Measurements from ENCODE around the gene KCNG4.

KCNG4 gene

DNA sequence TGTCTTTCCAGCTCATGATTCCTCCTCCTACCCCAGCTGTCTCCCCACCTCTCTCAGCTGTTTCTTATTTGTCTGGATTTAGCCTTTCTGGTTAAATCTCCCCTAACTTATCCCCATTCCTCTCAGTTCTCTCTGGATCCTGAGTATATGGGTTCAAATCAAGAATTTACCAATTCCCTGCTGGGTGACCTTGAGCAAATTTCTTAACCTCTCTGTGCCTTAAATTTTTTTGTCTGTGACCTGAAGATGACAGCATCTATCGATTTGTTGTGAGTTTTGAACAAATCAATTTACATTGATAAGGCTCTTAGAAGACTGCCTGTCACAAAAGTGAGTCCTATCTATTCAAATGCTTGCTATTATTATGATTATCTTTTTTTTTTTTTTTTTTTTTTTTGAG, 2.0 kb upstream of the KCNG4 start:
- in situ Hi-C loops (cut with HindIII; ENCODE audit: low pct_ligation_motif_present, low pct_unique_long_range_greater_than_20kb, low sequenced_read_pairs), result no loop called here
- no peak for DNase-seq

DNA sequence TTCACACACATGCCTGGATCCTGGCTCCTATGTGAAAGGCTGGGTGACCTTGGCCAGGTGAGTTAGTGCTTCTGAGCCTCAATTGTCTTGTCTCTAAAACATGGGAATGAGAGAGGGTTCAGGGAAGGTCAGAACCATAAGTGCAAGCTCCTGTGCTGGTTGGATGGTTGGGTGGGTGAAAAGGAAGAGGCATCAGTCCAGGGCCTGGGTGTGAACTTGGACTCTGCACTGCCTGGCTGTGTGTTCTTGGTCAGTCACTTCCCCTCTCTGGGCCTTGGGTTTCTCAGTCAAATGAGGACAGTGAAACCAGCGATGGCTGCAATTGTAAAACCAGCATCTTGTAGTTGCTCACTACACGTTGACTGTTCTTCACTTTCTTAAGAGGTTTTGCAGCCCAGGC, 643 bp upstream of the KCNG4 start:
- in situ Hi-C loops (cut with HindIII; ENCODE audit: low pct_ligation_motif_present, low pct_unique_long_range_greater_than_20kb, low sequenced_read_pairs), result no loop called here

DNA sequence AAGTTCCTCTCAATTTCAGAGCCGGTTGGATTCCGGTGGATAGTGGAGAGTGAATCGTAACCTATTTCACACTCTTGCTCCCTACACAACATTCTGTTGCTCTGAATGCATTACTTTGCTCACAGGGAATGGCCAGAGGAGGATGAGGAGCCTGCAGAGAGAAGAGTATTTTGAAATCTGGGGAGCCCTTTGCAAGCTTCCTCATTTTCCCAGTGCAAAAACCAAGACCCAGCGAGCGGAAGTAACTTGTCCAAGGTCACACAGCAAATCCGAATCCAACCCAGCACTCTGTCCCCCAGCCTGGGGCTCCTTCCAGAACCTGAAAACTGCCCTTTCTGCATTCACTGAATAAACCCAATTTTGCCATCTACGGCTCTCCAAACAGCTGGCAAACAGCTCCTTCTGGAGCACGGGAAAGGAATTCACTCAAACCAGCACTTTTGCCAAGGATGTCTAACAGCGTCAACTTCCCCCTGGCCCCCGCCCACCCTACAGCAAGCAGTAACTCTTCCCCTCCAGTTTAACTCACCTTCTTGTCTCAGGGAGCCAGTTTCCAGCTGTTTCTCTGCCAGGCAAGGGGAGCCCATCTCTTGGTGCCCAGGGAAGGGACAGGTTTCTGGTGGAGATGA, 557 bp downstream of the KCNG4 start:
- no peak for DNase-seq
- in situ Hi-C loops (cut with HindIII; ENCODE audit: low pct_ligation_motif_present, low pct_unique_long_range_greater_than_20kb, low sequenced_read_pairs), result no loop called here

More for the DNA sequence above, 643 bp upstream of the KCNG4 start:
- DNase-seq, result no peak

GRCh38 chr16:84237994-84238750, 1.6 kb downstream of the KCNG4 start:
- in situ Hi-C loops (cut with HindIII; ENCODE audit: low pct_ligation_motif_present, low pct_unique_long_range_greater_than_20kb, low sequenced_read_pairs), result no loop called here
- no peak for DNase-seq

DNA sequence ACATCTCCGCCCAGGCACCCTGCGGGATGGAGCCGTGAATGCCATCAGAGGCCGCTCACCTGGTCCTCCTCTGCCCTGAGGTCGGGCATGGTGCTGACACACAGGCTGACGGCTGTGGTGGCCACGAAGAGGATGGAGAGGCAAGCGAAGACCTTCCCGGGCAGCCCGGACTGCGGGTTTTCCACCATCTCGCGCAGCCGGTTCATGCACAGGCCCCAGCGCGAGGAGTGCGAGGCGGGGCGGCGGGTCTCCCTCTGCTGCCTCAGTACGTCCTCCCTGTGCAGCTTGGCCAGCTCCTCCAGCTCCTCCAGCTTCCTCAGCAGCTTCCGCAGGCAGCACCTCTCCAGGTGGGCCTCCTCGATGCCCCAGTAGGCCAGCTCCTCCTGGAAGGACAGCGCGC, 3.1 kb downstream of the KCNG4 start:
- DNase-seq, result no peak
- in situ Hi-C loops (cut with HindIII; ENCODE audit: low pct_ligation_motif_present, low pct_unique_long_range_greater_than_20kb, low sequenced_read_pairs), result no loop called here

DNA sequence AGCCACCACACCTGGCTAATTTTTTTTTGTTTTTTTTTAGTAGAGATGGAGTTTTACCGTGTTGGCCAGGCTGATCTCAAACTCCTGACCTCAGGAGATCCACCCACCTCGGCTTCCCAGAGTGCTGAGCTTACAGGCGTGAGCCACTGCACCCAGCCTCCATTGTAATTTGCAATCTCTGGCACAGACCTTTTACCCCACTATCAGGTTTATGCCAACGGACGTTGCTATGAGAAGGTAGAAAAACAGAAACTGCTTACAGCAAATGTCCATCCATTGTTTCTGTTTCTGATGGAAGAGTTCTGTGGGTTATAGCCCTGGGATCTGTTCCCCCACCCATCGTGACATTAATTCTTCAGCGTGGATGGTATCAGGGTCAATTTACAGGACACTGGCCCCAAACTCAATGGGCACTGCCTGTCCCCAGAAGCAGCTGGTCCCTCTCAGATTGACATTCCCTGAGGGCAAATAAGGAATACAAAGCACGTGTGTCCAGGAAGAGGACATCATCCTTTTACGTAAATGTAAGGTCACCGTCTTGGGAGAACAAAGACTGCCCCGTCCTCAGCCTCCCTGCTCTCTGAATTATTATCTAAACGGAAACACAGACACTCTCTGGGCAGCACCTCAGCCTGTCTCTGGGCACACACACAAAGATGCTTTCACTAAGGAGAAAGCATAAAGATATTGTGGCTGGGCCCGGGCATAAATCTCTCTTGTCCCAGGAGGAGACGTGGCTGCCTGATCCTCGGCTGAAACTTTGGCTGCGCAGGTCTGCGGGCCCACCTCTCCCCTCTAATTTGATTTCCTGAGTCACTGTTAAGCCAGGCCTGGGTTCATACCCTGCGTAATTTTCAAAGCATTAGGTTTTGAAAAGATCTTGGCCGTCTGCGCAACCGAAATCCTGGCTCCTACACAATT, 5.2 kb downstream of the KCNG4 start:
- in situ Hi-C loops (cut with HindIII; ENCODE audit: low pct_ligation_motif_present, low pct_unique_long_range_greater_than_20kb, low sequenced_read_pairs), result no loop called here
- DNase-seq, result no peak

DNA sequence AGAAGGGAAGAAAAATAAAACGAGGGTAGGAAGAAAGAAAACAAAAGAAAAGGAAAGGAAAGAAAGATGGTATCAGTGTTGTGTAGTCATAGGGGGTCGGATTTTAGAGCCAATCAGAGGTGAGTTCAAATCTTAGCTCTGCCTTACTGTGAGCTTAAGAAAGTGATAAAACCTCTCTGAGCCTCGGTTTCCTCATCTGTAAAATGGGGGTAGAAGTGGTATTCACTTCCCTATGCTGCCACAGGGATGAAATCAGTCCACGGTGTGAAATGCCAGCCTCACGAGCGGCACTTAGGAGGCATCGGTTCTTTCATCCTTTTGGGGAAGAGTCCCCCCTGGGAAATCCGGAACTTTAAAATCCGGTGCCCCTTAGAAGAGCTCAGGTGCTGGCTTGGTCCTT, 6.1 kb downstream of the KCNG4 start:
- in situ Hi-C loops (cut with HindIII; ENCODE audit: low pct_ligation_motif_present, low pct_unique_long_range_greater_than_20kb, low sequenced_read_pairs), result no loop called here
- no peak for DNase-seq

GRCh38 chr16:84232969-84233368, 6.8 kb downstream of the KCNG4 start:
- in situ Hi-C loops (cut with HindIII; ENCODE audit: low pct_ligation_motif_present, low pct_unique_long_range_greater_than_20kb, low sequenced_read_pairs), result no loop called here
- no peak for DNase-seq

DNA sequence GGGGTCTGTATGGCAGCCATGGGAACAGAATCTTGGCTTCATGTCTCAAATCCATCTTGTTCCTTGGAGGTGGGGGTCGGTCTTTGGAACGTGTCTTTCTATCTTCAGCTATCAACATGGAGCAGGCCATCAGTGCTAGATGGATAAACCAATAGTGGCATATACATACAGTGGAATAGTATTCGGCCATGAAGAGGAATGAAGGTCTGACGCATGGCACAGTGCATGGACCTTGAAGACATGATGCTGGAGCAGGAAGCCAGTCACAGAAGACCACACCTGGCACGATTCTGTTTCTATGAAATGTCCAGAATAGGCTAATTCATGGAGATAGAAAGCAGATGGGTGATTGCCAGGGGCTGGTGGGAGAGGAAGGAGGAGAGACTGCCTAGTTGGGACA, 7.8 kb downstream of the KCNG4 start:
- in situ Hi-C loops (cut with HindIII; ENCODE audit: low pct_ligation_motif_present, low pct_unique_long_range_greater_than_20kb, low sequenced_read_pairs), result no loop called here
- no peak for DNase-seq

DNA sequence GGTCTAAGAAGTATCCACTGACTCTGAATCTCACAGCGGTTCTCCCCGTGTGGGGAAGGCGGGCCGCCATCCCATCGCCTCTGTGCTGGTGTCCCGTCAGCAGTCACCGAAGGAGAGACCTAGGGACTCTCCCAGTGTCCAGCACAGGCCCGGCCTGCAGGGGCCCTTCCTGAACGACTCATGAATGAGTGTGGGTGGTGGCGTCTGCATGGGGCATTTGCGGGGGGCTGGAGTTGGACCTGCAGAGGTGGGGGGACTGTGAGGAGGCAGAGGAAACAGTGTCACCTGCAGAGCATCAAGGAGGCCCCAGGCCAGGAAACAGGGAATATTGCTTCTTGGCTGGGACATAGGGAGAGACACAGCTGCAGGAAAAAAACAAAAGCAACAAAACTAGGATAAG, 10.3 kb downstream of the KCNG4 start:
- in situ Hi-C loops (cut with HindIII; ENCODE audit: low pct_ligation_motif_present, low pct_unique_long_range_greater_than_20kb, low sequenced_read_pairs), result no loop called here

DNA sequence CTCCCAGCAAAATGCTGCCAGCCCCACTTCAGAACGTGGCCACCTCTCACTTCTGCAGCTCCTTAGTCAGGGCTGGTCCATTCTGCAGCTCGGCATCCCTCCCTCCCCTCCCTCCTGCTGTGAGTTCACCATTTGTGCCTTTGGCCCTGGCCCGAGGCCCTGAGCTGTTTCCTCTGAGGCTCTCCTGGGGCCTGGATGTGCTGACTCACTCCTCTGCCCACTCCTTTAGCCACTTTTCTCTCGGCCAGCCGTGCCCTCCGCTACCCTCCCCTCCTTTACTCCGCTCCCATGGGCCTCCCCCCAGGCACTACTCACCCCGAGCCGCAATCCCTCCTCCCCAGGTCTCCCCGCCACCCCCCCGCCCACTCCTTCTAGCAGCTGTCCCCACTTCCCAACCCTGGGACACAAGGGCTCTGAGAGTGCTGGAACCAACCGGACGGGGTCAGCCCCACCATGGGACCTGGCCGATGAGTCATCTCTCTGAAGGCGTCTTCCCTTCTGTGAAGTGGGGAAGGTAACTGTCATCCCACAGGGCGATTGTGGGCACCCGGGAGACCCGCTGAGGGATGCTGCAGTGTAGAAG, 11.5 kb downstream of the KCNG4 start:
- peak; percentile 97 for DNase-seq
- in situ Hi-C loops (cut with HindIII; ENCODE audit: low pct_ligation_motif_present, low pct_unique_long_range_greater_than_20kb, low sequenced_read_pairs), result no loop called here

More for the DNA sequence above, 10.3 kb downstream of the KCNG4 start:
- DNase-seq, result no peak

DNA sequence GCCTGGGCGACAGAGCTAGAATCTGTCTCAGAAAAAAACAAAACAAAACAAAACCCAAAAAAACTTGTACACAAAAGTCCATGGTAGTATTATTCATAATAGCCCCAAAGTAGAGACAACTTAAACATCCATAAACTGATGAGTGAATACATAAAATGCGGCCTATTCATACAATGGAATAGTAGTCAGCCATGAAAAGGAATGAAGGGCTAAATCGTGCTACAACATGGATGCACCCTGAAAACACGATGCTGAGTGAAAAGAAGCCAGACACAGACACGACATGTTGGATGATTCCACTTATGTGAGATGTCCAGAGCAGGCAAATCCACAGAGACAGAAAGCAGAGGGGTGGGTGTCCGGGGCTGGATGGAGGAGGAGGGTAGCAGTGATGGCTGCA, 12.3 kb downstream of the KCNG4 start:
- DNase-seq, result no peak
- in situ Hi-C loops (cut with HindIII; ENCODE audit: low pct_ligation_motif_present, low pct_unique_long_range_greater_than_20kb, low sequenced_read_pairs), result no loop called here

GRCh38 chr16:84226026-84226425, 13.8 kb downstream of the KCNG4 start:
- no peak for DNase-seq
- in situ Hi-C loops (cut with HindIII; ENCODE audit: low pct_ligation_motif_present, low pct_unique_long_range_greater_than_20kb, low sequenced_read_pairs), result no loop called here

- no peak for DNase-seq
- in situ Hi-C loops (cut with HindIII; ENCODE audit: low pct_ligation_motif_present, low pct_unique_long_range_greater_than_20kb, low sequenced_read_pairs), result no loop called here
Measured at GRCh38 chr16:84225571-84225970, 14.2 kb downstream of the KCNG4 start.

DNA sequence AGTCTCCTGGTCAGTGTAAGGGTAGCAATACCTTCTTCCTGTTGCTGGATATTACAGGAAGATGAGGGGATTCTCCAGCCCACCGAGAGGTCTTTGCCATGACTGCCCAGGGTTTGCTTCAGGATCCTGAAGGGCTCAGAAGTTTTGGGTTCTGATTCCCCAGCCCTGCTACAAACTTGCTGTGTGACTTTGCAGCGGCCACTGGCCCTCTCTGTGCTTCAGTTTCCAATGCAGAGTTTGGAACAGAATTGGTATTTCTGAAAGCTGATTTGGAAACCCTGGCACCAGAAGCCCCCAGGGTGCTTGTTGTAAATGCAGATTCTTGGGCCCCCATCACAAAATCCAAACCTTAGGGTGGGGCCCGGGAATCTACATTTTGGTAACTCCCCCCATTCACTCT, 14.7 kb downstream of the KCNG4 start:
- DNase-seq, result no peak

DNA sequence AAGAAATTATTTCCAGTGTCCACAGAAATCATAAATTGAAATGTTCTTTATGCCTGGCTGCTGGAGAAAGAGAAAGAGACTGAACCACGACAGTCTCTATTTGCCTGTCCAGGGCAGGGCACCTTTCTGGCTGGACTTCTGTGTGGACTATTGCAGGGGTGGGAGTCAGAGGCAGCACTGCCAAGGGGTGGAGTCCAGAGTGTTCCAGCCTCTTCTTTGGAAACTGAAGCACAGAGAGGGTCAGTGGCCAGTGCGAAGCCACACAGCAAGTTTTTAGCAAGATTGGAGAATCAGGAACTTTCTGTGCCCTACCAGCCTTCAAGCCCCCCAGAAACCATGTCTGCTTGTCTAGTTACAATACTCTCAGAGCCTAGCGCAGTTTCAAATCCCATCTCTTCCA, 15.3 kb downstream of the KCNG4 start:
- in situ Hi-C loops (cut with HindIII; ENCODE audit: low pct_ligation_motif_present, low pct_unique_long_range_greater_than_20kb, low sequenced_read_pairs), result no loop called here
- DNase-seq, result no peak

More for the DNA sequence above, 14.7 kb downstream of the KCNG4 start:
- in situ Hi-C loops (cut with HindIII; ENCODE audit: low pct_ligation_motif_present, low pct_unique_long_range_greater_than_20kb, low sequenced_read_pairs), result no loop called here

GRCh38 chr16:84223456-84223855, 16.4 kb downstream of the KCNG4 start:
- no peak for DNase-seq
- in situ Hi-C loops (cut with HindIII; ENCODE audit: low pct_ligation_motif_present, low pct_unique_long_range_greater_than_20kb, low sequenced_read_pairs), result no loop called here

DNA sequence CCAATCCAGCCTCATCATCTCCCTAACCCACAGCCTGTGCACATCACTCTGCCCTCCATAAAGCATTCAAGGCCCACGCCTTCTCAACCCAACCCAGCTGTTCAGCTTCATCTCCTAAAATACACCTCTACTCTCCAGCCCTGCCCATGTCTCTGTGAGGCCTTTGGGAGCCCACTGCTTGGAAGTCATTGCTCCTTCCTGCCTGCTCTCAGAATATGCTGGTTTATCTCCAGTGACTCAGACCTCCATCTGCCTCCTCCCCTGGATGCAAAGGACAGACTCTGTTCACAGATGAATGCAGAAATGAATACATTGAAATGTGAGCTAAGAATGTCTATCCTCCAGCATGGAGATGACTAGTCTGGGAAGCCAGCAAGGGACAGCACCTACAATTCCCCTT, 19.0 kb downstream of the KCNG4 start:
- DNase-seq, result no peak
- in situ Hi-C loops (cut with HindIII; ENCODE audit: low pct_ligation_motif_present, low pct_unique_long_range_greater_than_20kb, low sequenced_read_pairs), result no loop called here

DNA sequence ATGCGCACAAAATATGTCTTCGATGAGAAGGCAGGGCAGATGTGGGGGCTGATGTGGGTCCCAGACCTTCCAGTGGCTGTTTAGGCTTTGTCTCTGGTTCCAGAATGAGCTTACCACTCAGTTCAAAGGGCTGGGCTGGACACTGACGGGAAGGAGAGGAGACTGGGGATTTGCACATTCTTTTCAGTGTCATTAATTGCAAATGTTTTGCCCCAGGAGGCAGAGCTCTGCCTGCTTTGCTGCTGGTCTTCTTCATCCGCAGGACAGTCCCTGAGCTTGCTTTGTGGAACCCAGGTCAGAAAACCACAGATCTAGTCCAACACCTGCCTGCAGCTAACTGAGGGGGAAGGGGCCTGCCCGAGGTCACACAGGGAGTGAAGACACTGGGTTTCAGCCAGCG, 20.9 kb downstream of the KCNG4 start:
- in situ Hi-C loops (cut with HindIII; ENCODE audit: low pct_ligation_motif_present, low pct_unique_long_range_greater_than_20kb, low sequenced_read_pairs), result no loop called here
- DNase-seq, result no peak

Measured in ACHN (cell line).